ENCODE measurements around the gene MAP1LC3C.

- TF ChIP-seq POLR2AphosphoS5 (IDR thresholded peaks at IDR 0.05; ENCODE audit: low read depth, low read length), result no peak
- TF ChIP-seq SIN3A (IDR thresholded peaks at IDR 0.05; ENCODE audit: borderline replicate concordance, insufficient read depth, low read length), result no peak
Observed at GRCh38 chr1:241957692-241958494, 41.0 kb downstream of the MAP1LC3C start, which contains the start of gene BECN2.
